Measurements from ENCODE around the gene CSAD. TPM values are rescaled to one million over a fixed set of nuclear protein-coding genes. Genes with fewer than 3 reads are reported as not detected.

CSAD gene
- total RNA-seq, 1 experiment from 2014 or later: 33.1 TPM

GRCh38 chr12:53214687-53215455, 34.1 kb upstream of the CSAD start:
- Histone ChIP-seq H4K20me1 (ENCODE audit: insufficient read depth) (0 out of 2 replicates have a peak, but pooled peaks cover 6% of the 10 kb centered on the region), H3K27ac (no peak overlapping the region), H3K36me3 (ENCODE audit: low read depth) (peaks cover 16% of the 10 kb centered on the region), H3K79me2 (ENCODE audit: low read depth) (peaks cover 45% of the 10 kb centered on the region), H3K4me3 (no peak overlapping the region), H3K4me2 (no peak overlapping the region), H2AFZ (no peak overlapping the region), H3K9me3 (ENCODE audit: insufficient read depth, low read depth) (no peaks in the 10 kb centered on the region), H3F3A (ENCODE audit: insufficient read depth, low read depth) (peaks cover 22% of the 10 kb centered on the region; the same call in 1 of the 2 replicates), H3K9me2 (ENCODE audit: insufficient read depth) (no peaks in the 10 kb centered on the region), H3K27me3 (ENCODE audit: insufficient read depth, low read depth) (no peaks in the 10 kb centered on the region), H3K4me1 (replicated peaks; ENCODE audit: insufficient read depth) (peaks cover 43% of the 10 kb centered on the region)
- BruUV-seq (replicated peaks): no TSS peak
- no peak for DNase-seq
- intact Hi-C loops (cut with micrococcal nuclease; ENCODE audit: unreplicated experiment): no loop called here
- ChIA-PET POLR2A (ENCODE audit: unreplicated experiment) (no interaction called here), CTCF (interaction anchor here (0.7 to 1.2 kb wide), 3 partner anchors 36 to 62 kb away, joined by 3 to 7 read pairs (median 5); a partner anchor contains a TSS)
- TF ChIP-seq EZH2 (IDR thresholded peaks at IDR 0.05; ENCODE audit: low read depth) (no peak), CTCF (conservative IDR thresholded peaks at IDR 0.05) (no peak)

DNA sequence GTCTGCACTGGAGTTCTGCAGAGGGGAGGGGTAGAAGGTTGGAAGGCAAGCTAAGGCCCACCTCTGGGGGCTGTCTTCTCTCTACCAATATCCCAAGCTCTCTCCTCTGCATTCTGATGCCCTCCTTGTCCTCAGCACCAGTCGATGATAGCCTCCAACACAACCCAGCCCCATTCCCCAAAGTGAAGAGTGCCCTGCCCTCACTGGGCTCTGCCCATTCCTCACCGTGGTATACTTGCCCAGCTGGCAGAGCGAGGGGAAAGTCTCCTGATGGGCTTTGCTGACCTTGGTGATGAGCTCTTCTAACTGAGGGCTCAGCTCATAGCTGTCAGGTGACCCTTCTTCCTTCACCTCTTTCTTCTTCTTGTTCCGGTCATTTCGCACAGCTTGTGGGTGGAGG, 33.5 kb upstream of the CSAD start:
- intact Hi-C loops (cut with micrococcal nuclease; ENCODE audit: unreplicated experiment): no loop called here
- Histone ChIP-seq H3F3A (ENCODE audit: insufficient read depth, low read depth) (peaks cover 27% of the 10 kb centered on the region; the same call in 1 of the 2 replicates), H3K9me3 (ENCODE audit: insufficient read depth, low read depth) (no peaks in the 10 kb centered on the region), H4K20me1 (ENCODE audit: insufficient read depth) (0 out of 2 replicates have a peak, but pooled peaks cover 6% of the 10 kb centered on the region), H3K27ac (no peak overlapping the region), H3K9me2 (ENCODE audit: insufficient read depth) (no peaks in the 10 kb centered on the region), H3K4me3 (no peak overlapping the region), H2AFZ (no peak overlapping the region), H3K36me3 (ENCODE audit: low read depth) (peaks cover 18% of the 10 kb centered on the region), H3K4me1 (replicated peaks; ENCODE audit: insufficient read depth) (peaks cover 39% of the 10 kb centered on the region), H3K4me2 (no peak overlapping the region), H3K27me3 (ENCODE audit: insufficient read depth, low read depth) (no peaks in the 10 kb centered on the region), H3K79me2 (ENCODE audit: low read depth) (peaks cover 39% of the 10 kb centered on the region)
- no peak for DNase-seq
- ChIA-PET POLR2A (ENCODE audit: unreplicated experiment) (no interaction called here), CTCF (interaction anchor here (0.7 to 1.4 kb wide), 4 partner anchors 37 to 63 kb away, joined by 3 to 7 read pairs (median 6); partner anchors contain the start of gene ESPL1)
- TF ChIP-seq CTCF (conservative IDR thresholded peaks at IDR 0.05) (no peak), EZH2 (IDR thresholded peaks at IDR 0.05; ENCODE audit: low read depth) (no peak)
- BruUV-seq (replicated peaks): no TSS peak

- peaks cover 30% of the 10 kb centered on the region for H3K4me1 ChIP-seq (replicated peaks; ENCODE audit: insufficient read depth)
- TF ChIP-seq CTCF (conservative IDR thresholded peaks at IDR 0.05) (peak; percentile 92), EZH2 (IDR thresholded peaks at IDR 0.05; ENCODE audit: low read depth) (no peak)
- no peak overlapping the region for H3K27ac ChIP-seq
- peaks cover 18% of the 10 kb centered on the region for H3K36me3 ChIP-seq (ENCODE audit: low read depth)
- H3F3A ChIP-seq (ENCODE audit: insufficient read depth, low read depth): peaks cover 34% of the 10 kb centered on the region; the same call in 1 of the 2 replicates
- peak in 1 of 2 experiments; percentile 75 for DNase-seq
- no peaks in the 10 kb centered on the region for H3K27me3 ChIP-seq (ENCODE audit: insufficient read depth, low read depth)
- no peak overlapping the region for H3K4me2 ChIP-seq
- no peaks in the 10 kb centered on the region for H3K9me2 ChIP-seq (ENCODE audit: insufficient read depth)
- intact Hi-C loops (cut with micrococcal nuclease; ENCODE audit: unreplicated experiment): loop anchor here (1.0 to 2.0 kb wide), 4 partner anchors 38 to 74 kb away; partner anchors contain the start of gene ESPL1
- no peak overlapping the region for H2AFZ ChIP-seq
- ChIA-PET POLR2A (ENCODE audit: unreplicated experiment) (interaction anchor here (0.5 kb wide), 2 partner anchors 55 to 108 kb away, joined by 3 to 4 read pairs; partner anchors contain the start of genes AAAS and ESPL1), CTCF (interaction anchor here (1.4 kb wide), 1 partner anchor 54 kb away, joined by 7 read pairs; the partner anchor contains the start of gene ESPL1)
- H4K20me1 ChIP-seq (ENCODE audit: insufficient read depth): 0 out of 2 replicates have a peak, but pooled peaks cover 6% of the 10 kb centered on the region
- no peaks in the 10 kb centered on the region for H3K9me3 ChIP-seq (ENCODE audit: insufficient read depth, low read depth)
- H3K4me3 ChIP-seq: no peak overlapping the region
- peaks cover 30% of the 10 kb centered on the region for H3K79me2 ChIP-seq (ENCODE audit: low read depth)
- no TSS peak for BruUV-seq (replicated peaks)
These were observed 32.6 kb upstream of the CSAD start for GRCh38 chr12:53213348-53213747.
